SK-N-SH treated with all-trans-retinoic acid at 6 μM for 48 hours (cell line): ENCODE data around the gene KCNJ13.

Experiments used
- ARNTL ChIP-seq: fragments of 450-650 bp; formaldehyde crosslinking; IDR thresholded peaks from 2 replicates; pipeline ENCODE4 v1.5.0; 2020; ENCODE audit warnings: low read depth, mild to moderate bottlenecking, moderate library complexity, borderline replicate concordance
- PPARA ChIP-seq: fragments of 250-450 bp; sonication (Bioruptor Pico); IDR thresholded peaks from 2 replicates; pipeline ENCODE4 v1.5.0; 2020; ENCODE audit warnings: mild to moderate bottlenecking, borderline replicate concordance
- TF ChIP-seq, protein P1 (sequence below): fragments of 250-450 bp; sonication (Bioruptor Pico); IDR thresholded peaks from 2 replicates; pipeline ENCODE4 v1.8.0; 2020; ENCODE audit warnings: mild to moderate bottlenecking, moderate library complexity, borderline replicate concordance

GRCh38 chr2:232723027-232723426 is 53.3 kb downstream of the KCNJ13 start:
- TF ChIP-seq, protein P1, sequence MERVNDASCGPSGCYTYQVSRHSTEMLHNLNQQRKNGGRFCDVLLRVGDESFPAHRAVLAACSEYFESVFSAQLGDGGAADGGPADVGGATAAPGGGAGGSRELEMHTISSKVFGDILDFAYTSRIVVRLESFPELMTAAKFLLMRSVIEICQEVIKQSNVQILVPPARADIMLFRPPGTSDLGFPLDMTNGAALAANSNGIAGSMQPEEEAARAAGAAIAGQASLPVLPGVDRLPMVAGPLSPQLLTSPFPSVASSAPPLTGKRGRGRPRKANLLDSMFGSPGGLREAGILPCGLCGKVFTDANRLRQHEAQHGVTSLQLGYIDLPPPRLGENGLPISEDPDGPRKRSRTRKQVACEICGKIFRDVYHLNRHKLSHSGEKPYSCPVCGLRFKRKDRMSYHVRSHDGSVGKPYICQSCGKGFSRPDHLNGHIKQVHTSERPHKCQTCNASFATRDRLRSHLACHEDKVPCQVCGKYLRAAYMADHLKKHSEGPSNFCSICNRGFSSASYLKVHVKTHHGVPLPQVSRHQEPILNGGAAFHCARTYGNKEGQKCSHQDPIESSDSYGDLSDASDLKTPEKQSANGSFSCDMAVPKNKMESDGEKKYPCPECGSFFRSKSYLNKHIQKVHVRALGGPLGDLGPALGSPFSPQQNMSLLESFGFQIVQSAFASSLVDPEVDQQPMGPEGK (CRISPR knock-in tag) = no peak
- TF ChIP-seq PPARA (CRISPR knock-in tag) = no peak
- no peak for TF ChIP-seq ARNTL (CRISPR knock-in tag)
